Renal cortex interstitium (tissue), 11 donors: ENCODE data around the gene NAT9. TPM values are rescaled to one million over a fixed set of nuclear protein-coding genes. Genes with fewer than 3 reads are reported as not detected.

Experiments used
- DNase-seq, 11 donors: peaks; one replicate each; pipeline ENCODE4 v3.0.0-alpha.2; 2013; ENCODE audit warnings: low read depth in 9 of 11, low spot score in 4 of 11; ENCODE audit errors: extremely low read depth in 1 of 11
- polyA plus RNA-seq, 3 donors: library from polyadenylated mRNA; unstranded; fragments of 120-200 nt; gene quantifications; one replicate each; pipeline ENCODE4 v1.2.1, GENCODE V29; 2013; ENCODE audit not compliant: insufficient read length in 3 of 3

Gene NAT9
- polyA plus RNA-seq, 3 donors = 40.8 to 54.9 (median 46.7) TPM

- no peak for DNase-seq
Observed at GRCh38 chr17:74723891-74724290, 52.3 kb downstream of the NAT9 start.

GRCh38 chr17:74722782-74723181 lies 53.4 kb downstream of the NAT9 start:
- DNase-seq = no peak

Other genes starting within 250 kb of the NAT9 start
- under 1 TPM; 0.17 to 0.44 (median 0.20) TPM for gene CD300LB, start 244.9 kb downstream of the NAT9 start, polyA plus RNA-seq
- gene CD300C, start 230.2 kb downstream of the NAT9 start, polyA plus RNA-seq = under 1 TPM; 0.34 to 0.59 (median 0.54) TPM
- gene CD300H, start 208.8 kb downstream of the NAT9 start, polyA plus RNA-seq = under 1 TPM in 1 of 3 donors, not detected in 2; 0.42 TPM
- not detected for gene CD300LD, start 184.1 kb downstream of the NAT9 start, polyA plus RNA-seq
- under 1 TPM; 0.16 to 0.42 (median 0.33) TPM for gene CD300E, start 152.6 kb downstream of the NAT9 start, polyA plus RNA-seq
- under 1 TPM; 0.28 to 0.83 (median 0.47) TPM for gene CD300LF, start 63.4 kb downstream of the NAT9 start, polyA plus RNA-seq
- gene RAB37, start 39.1 kb downstream of the NAT9 start, polyA plus RNA-seq = 1 to 10 TPM; 5.3 to 6.7 (median 6.2) TPM
- 100 to 1,000 TPM; 158 to 197 (median 171) TPM for gene NHERF1, start 27.7 kb downstream of the NAT9 start, polyA plus RNA-seq
- gene GRIN2C, start 83.5 kb upstream of the NAT9 start, polyA plus RNA-seq = under 1 TPM; 0.16 to 0.36 (median 0.32) TPM
- gene FDXR, start 96.6 kb upstream of the NAT9 start, polyA plus RNA-seq = 1 to 10 TPM; 5.6 to 8.7 (median 8.6) TPM
- gene FADS6, start 117.3 kb upstream of the NAT9 start, polyA plus RNA-seq = under 1 TPM; 0.25 to 0.67 (median 0.29) TPM
- 1 to 10 TPM in 1 of 3 donors, under 1 TPM in 2; 0.56 to 1.2 (median 0.70) TPM for gene USH1G, start 146.9 kb upstream of the NAT9 start, polyA plus RNA-seq
- not detected for gene OTOP2, start 147.9 kb upstream of the NAT9 start, polyA plus RNA-seq
- not detected for gene OTOP3, start 159.6 kb upstream of the NAT9 start, polyA plus RNA-seq
- 10 to 100 TPM in 2 of 3 donors, 1 to 10 TPM in 1; 9.2 to 16.8 (median 13.8) TPM for gene HID1, start 196.4 kb upstream of the NAT9 start, polyA plus RNA-seq
- 10 to 100 TPM in 1 of 3 donors, 1 to 10 TPM in 2; 8.0 to 11.4 (median 8.8) TPM for gene CDR2L, start 211.3 kb upstream of the NAT9 start, polyA plus RNA-seq
- gene MRPL58, start 236.3 kb upstream of the NAT9 start, polyA plus RNA-seq = 10 to 100 TPM; 26.1 to 28.4 (median 27.0) TPM